NT2/D1 (cell line): ENCODE measurements around the gene IL18BP.

Experiments used
- SUZ12 ChIP-seq: IDR thresholded peaks from 2 replicates; pipeline ENCODE4 v1.6.1; 2011; ENCODE audit not compliant: insufficient read length, insufficient read depth; ENCODE audit errors: extremely low read depth
- YY1 ChIP-seq: IDR thresholded peaks from 2 replicates; pipeline ENCODE4 v1.6.1; 2011; ENCODE audit not compliant: insufficient read length, insufficient read depth
- ZNF274 ChIP-seq: IDR thresholded peaks from 2 replicates; pipeline ENCODE4 v1.6.1; 2011; ENCODE audit warnings: mild to moderate bottlenecking, low read depth, low read length

- TF ChIP-seq ZNF274 = no peak
- TF ChIP-seq YY1 = no peak
- TF ChIP-seq SUZ12 = no peak
These were observed 15.3 kb downstream of the IL18BP start for GRCh38 chr11:72013765-72014711.
